Thoracic aorta (tissue), 2 donors: ENCODE results near the gene TSC22D3. TPM values are rescaled to one million over a fixed set of nuclear protein-coding genes. Genes with fewer than 3 reads are reported as not detected.

Source experiments
- ATAC-seq: fragments of 150-250 bp; one replicate; pipeline ENCODE4 v1.8.0; 2017; ENCODE audit warnings: low read depth; ENCODE audit not compliant: insufficient number of reproducible peaks, low FRiP score
- DNase-seq: peaks from one replicate; pipeline ENCODE4 v3.0.0-alpha.2; 2020; ENCODE audit warnings: low spot score
- H3K27ac ChIP-seq, 2 donors: fragments of 200-600 bp; sonication (generic); 1 replicate in 1 of 2; 2 replicates in 1 of 2; pipeline ENCODE4 v1.5.1; 2016; ENCODE audit warnings: mild to moderate bottlenecking in 2 of 2, moderate library complexity in 2 of 2
- H3K27me3 ChIP-seq: fragments of 200-600 bp; sonication (generic); replicated peaks from 2 replicates; pipeline ENCODE4 v1.6.0; 2016; ENCODE audit warnings: mild to moderate bottlenecking; ENCODE audit not compliant: insufficient read depth
- H3K36me3 ChIP-seq: fragments of 200-600 bp; sonication (generic); one replicate; pipeline ENCODE4 v1.5.1; 2016
- H3K4me1 ChIP-seq, 2 donors: fragments of 200-600 bp; sonication (generic); 1 replicate in 1 of 2; 2 replicates in 1 of 2; pipeline versions ENCODE4 v1.5.1 to v1.6.0; 2016; ENCODE audit warnings: low read depth in 2 of 2, mild to moderate bottlenecking in 1 of 2; ENCODE audit not compliant: control insufficient read depth in 1 of 2
- H3K4me3 ChIP-seq: fragments of 200-600 bp; sonication (generic); 2 replicates; pipeline ENCODE4 v1.5.1; 2016; ENCODE audit warnings: mild to moderate bottlenecking
- H3K9me3 ChIP-seq: fragments of 200-600 bp; sonication (generic); 2 replicates; pipeline ENCODE4 v1.5.1; 2016
- total RNA-seq, 2 donors: library from RNA; depleted of rRNA; stranded (reverse); fragments of >200 nt; gene quantifications; one replicate each; pipeline versions ENCODE4 v1.1.0 to v1.2.3, GENCODE V29; 2016
- TF ChIP-seq, protein P1 (sequence below): fragments of 200-600 bp; sonication (generic); IDR thresholded peaks from one replicate; pipeline ENCODE4 v1.5.1; 2019; ENCODE audit warnings: antibody characterized with exemption

Gene TSC22D3
- total RNA-seq, 2 donors from 2014 or later: 326 to 551 TPM

DNA sequence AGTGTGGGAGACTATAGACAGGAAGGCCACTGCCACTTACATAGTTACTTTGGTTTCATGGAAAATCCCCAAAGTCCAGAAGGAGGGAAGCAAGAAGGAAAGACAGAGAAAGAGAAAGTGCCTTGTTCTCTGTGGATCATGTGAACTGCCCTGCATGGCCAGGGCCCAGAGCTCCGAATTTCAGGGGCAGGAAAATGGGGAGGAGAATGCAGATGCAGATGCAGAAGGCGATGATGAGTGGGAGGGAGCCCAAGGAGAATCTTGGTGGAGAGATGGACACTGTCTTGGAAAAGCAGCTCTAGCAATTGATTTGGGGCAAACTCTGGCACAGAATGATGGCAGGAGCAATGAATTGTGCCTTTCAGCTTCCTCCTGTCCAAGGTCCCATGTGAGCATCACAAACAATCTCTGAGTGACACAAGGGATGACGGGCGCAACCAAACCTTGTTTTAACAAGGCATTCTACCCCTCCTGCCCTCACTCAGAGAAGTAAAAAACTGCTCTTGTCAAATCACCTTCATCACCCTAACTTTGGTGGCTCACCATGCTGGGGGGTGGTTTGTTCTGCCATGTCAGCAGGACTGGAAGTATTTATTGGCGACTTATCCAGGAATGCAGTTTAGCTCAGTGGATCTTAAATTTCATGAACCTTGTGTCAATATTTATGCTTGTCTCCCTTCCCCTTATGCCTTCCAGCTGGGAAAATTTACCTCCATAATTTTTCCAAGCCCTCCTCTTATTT lies 53.5 kb downstream of the TSC22D3 start:
- H3K36me3 ChIP-seq: no peaks in the 10 kb centered on the region
- no peak overlapping the region for H3K4me3 ChIP-seq
- ATAC-seq (no peak), DNase-seq (no peak)
- no peaks in the 10 kb centered on the region for H3K9me3 ChIP-seq
- H3K27me3 ChIP-seq: no peaks in the 10 kb centered on the region
- peak overlapping the region in 1 of 2 donors; percentile 41 for H3K27ac ChIP-seq
- TF ChIP-seq, protein P1, sequence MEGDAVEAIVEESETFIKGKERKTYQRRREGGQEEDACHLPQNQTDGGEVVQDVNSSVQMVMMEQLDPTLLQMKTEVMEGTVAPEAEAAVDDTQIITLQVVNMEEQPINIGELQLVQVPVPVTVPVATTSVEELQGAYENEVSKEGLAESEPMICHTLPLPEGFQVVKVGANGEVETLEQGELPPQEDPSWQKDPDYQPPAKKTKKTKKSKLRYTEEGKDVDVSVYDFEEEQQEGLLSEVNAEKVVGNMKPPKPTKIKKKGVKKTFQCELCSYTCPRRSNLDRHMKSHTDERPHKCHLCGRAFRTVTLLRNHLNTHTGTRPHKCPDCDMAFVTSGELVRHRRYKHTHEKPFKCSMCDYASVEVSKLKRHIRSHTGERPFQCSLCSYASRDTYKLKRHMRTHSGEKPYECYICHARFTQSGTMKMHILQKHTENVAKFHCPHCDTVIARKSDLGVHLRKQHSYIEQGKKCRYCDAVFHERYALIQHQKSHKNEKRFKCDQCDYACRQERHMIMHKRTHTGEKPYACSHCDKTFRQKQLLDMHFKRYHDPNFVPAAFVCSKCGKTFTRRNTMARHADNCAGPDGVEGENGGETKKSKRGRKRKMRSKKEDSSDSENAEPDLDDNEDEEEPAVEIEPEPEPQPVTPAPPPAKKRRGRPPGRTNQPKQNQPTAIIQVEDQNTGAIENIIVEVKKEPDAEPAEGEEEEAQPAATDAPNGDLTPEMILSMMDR: no peak
- peaks cover 13 to 33% of the 10 kb centered on the region in 2 donors for H3K4me1 ChIP-seq

DNA sequence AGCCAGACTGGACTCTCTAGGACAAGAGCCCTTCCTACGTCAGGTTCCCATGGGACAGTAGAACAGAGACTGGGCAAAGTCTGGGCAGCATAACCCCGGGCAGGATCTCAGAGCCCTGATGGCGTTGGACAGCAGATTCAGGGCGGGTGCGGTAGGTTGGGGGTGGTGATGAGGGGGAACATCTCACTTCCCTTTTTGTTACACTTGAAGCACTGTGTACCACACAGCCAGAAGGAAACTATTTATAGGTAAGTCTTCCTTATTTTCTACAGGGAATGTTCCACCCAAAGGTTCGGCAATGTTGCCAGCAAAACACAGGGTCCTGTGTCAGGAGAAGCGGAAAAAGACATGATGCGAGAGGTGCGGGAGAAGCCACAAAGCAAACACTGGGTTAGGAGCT lies 54.3 kb downstream of the TSC22D3 start:
- H3K27ac ChIP-seq: peak overlapping the region in 1 of 2 donors; percentile 41
- TF ChIP-seq, protein P1: no peak
- no peak overlapping the region for H3K4me3 ChIP-seq
- H3K9me3 ChIP-seq: no peaks in the 10 kb centered on the region
- no peak for ATAC-seq
- no peak for DNase-seq
- H3K4me1 ChIP-seq: peaks cover 12 to 29% of the 10 kb centered on the region in 2 donors
- H3K36me3 ChIP-seq: no peaks in the 10 kb centered on the region
- no peaks in the 10 kb centered on the region for H3K27me3 ChIP-seq

DNA sequence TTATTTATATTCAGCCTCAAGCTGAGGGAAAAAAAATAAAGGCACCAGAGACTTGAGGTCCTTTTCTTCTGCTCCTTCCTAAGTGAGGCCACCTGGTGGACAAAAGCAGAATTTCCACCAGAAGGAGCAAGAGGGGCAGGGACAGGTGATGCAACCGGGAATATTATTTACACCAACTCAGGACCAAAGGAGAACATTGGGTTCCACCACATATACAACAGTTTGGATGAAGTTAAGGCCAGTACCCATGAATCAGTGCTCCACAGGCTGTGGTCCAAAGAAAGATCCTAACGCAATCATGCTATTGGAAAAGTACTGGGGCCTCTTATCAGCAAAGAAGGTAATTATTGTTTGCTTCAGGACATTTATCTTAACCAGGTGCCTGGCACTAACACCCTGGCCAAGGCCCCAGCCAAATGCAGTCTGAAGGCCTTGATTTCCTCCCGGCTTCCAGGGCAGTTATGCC lies 57.4 kb downstream of the TSC22D3 start:
- H3K4me3 ChIP-seq: no peak overlapping the region

DNA sequence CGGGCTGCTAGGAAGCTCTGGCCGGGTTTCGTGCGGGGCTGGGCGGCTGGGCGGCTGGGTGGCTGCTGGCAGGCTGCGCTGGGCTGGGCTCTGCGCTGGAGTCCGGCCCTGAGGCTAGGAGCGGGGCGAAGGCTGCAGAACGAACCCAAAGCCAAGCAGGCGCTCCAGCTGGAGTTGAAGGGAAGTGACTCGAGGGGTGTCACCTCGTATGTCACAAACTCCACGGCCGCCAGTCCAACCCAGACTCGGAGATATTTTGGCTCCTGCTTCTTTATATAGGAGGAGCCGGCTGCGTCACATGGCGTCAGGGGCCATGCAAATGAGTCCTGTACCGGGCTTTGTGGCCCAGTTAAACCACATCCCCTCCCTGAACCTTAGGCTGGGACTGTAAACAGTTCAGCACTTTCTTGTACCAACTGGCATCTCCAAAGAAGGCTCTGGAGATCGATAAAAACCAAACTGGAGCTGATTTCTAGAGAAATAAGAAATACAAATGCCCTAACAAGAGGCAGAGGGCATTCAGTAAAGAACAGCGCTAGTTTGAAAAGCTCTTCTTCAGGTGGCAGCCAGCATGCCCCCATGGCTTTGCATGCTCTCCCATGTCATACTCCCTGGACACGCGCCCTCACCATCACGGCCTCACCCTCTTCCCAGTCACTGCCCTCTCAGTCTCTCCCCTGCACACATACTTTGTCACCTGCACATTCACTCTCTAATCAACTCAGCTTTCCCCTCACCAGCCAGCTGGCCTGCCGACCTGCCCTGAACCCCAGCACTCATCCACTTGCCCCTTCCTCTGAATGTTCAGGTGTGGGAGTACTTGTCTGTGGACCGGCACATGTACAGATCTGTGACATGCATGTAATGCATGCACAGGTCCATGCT lies 58.5 kb downstream of the TSC22D3 start:
- peak; percentile 60 for DNase-seq
- Histone ChIP-seq H3K4me1 (peaks cover 12 to 30% of the 10 kb centered on the region in 2 donors), H3K27me3 (no peaks in the 10 kb centered on the region), H3K4me3 (peak overlapping the region; percentile 91), H3K36me3 (peaks cover 22% of the 10 kb centered on the region), H3K27ac (peak overlapping the region; percentile 98 to 99), H3K9me3 (no peaks in the 10 kb centered on the region)
- TF ChIP-seq, protein P1: no peak
- peak; percentile 57 for ATAC-seq

More for the DNA sequence above, 57.4 kb downstream of the TSC22D3 start:
- ATAC-seq: peak; percentile 52
- Histone ChIP-seq H3K9me3 (no peaks in the 10 kb centered on the region), H3K27ac (peak overlapping the region in 1 of 2 donors; percentile 99), H3K36me3 (peaks cover 22% of the 10 kb centered on the region), H3K4me1 (peaks cover 9 to 24% of the 10 kb centered on the region in 2 donors), H3K27me3 (no peaks in the 10 kb centered on the region)
- TF ChIP-seq, protein P1: peak; percentile 77
- peak; percentile 76 for DNase-seq
